GM12801 (cell line): ENCODE results near the gene PLCD1.

Source experiments
- CTCF ChIP-seq: IDR thresholded peaks from one replicate; pipeline ENCODE4 v1.5.1; 2011; ENCODE audit warnings: control low read depth; ENCODE audit not compliant: insufficient read length; ENCODE audit errors: extremely low read depth

Gene PLCD1

GRCh38 chr3:37963016-37963415, 66.4 kb downstream of the PLCD1 start:
- no peak for TF ChIP-seq CTCF

GRCh38 chr3:37961622-37962431, 67.6 kb downstream of the PLCD1 start:
- TF ChIP-seq CTCF = no peak

- TF ChIP-seq CTCF = no peak
These were observed 71.9 kb downstream of the PLCD1 start for GRCh38 chr3:37957539-37957936.
